Measurements from ENCODE around the gene MS4A13. TPM values are rescaled to one million over a fixed set of nuclear protein-coding genes. Genes with fewer than 3 reads are reported as not detected.

The MS4A13 gene
- total RNA-seq (not detected), polyA plus RNA-seq (not detected)
- long read RNA-seq, donor 1 = 0 reads
- long read RNA-seq, donor 2 = 0 reads

DNA sequence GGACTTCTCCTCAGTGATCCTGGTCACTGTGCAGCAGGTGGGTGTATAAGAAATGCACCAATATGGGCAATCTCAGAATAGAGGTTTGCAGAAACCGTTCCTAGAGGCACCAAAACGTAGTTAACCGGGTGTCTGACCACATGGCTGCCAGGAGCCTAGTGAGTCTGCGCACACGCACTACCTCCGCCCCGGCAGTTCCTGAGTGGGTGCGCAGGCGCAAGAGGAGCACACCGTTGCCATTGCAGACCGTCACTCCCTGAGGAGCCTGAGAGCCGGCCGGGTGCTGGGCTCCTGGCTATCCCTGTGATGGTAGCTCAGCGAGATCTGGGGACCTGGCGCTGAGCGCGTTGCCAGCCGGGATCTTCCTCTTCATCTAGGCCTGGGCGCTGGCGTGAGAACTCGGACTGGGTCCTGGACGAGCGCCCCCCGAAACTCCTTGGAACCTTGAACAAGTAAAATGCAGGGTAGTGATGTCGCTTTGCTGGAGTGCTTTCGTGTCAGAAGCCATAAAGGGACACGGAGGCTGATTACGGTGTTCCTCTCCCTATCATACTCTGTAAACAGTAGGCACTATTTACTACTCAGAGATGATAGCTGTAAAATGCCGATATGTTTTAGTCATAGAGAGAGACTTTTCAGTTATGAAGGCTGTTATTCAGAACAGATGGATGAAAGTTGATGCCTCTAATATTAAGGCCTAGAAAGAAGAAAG is at the start of gene MS4A13:
Gene MS4A13 (plus strand): TSS at position 249 of the 712 bp plus-strand sequence. CDS start 2,692 bp downstream, outside the sequence.
- 92 to 93% (median 93%) methylated on average over 29 of the region's 29 CpGs for WGBS, 3 donors
- H3K36me3 ChIP-seq (ENCODE audit: insufficient read depth in 1 of 2, low read depth in 1 of 2) = no peaks in the 10 kb centered on the region
- DNase-seq (no peak), ATAC-seq (no peak)
- H3K4me1 ChIP-seq = no peaks in the 10 kb centered on the region
- peaks cover 0 to 4% (median 0%) of the 10 kb centered on the region in 3 donors for H3K27me3 ChIP-seq (ENCODE audit: insufficient read depth in 3 of 3, low read length in 2 of 3)
- H3K27ac ChIP-seq = no peak within 1 kb of the TSS
- H3K4me3 ChIP-seq = no peak within 1 kb of the TSS
- intact Hi-C loops (cut with DNase I) = no loop called here
- no peaks in the 10 kb centered on the region for H3K9me3 ChIP-seq
- TF ChIP-seq, protein P1, sequence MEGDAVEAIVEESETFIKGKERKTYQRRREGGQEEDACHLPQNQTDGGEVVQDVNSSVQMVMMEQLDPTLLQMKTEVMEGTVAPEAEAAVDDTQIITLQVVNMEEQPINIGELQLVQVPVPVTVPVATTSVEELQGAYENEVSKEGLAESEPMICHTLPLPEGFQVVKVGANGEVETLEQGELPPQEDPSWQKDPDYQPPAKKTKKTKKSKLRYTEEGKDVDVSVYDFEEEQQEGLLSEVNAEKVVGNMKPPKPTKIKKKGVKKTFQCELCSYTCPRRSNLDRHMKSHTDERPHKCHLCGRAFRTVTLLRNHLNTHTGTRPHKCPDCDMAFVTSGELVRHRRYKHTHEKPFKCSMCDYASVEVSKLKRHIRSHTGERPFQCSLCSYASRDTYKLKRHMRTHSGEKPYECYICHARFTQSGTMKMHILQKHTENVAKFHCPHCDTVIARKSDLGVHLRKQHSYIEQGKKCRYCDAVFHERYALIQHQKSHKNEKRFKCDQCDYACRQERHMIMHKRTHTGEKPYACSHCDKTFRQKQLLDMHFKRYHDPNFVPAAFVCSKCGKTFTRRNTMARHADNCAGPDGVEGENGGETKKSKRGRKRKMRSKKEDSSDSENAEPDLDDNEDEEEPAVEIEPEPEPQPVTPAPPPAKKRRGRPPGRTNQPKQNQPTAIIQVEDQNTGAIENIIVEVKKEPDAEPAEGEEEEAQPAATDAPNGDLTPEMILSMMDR (IDR thresholded peaks at IDR 0.05) = no peak

- Histone ChIP-seq H3K27me3 (ENCODE audit: insufficient read depth in 3 of 3, low read length in 2 of 3) (no peaks in the 10 kb centered on the region), H3K9me3 (no peaks in the 10 kb centered on the region), H3K27ac (no peak overlapping the region), H3K36me3 (ENCODE audit: insufficient read depth in 1 of 2, low read depth in 1 of 2) (no peaks in the 10 kb centered on the region), H3K4me1 (no peaks in the 10 kb centered on the region), H3K4me3 (no peak overlapping the region)
- DNase-seq (no peak), ATAC-seq (no peak)
- WGBS, 3 donors = 55 to 64% (median 63%) methylated on average over 2 of the region's 2 CpGs
- TF ChIP-seq, protein P1 (IDR thresholded peaks at IDR 0.05) = no peak
- intact Hi-C loops (cut with DNase I) = no loop called here
These were observed 46.4 kb upstream of the MS4A13 start for GRCh38 chr11:60468829-60469228.

- no peak overlapping the region for H3K4me3 ChIP-seq
- no peaks in the 10 kb centered on the region for H3K27me3 ChIP-seq (ENCODE audit: insufficient read depth in 3 of 3, low read length in 2 of 3)
- 55 to 59% (median 58%) methylated on average over 2 of the region's 2 CpGs for WGBS, 3 donors
- TF ChIP-seq, protein P1 (IDR thresholded peaks at IDR 0.05) = no peak
- H3K27ac ChIP-seq = no peak overlapping the region
- no peaks in the 10 kb centered on the region for H3K9me3 ChIP-seq
- intact Hi-C loops (cut with DNase I) = no loop called here
- DNase-seq (no peak), ATAC-seq (no peak)
- no peaks in the 10 kb centered on the region for H3K4me1 ChIP-seq
- H3K36me3 ChIP-seq (ENCODE audit: insufficient read depth in 1 of 2, low read depth in 1 of 2) = no peaks in the 10 kb centered on the region
These were observed 45.5 kb upstream of the MS4A13 start for GRCh38 chr11:60469723-60470122.

- ATAC-seq = no peak
These were observed 38.2 kb upstream of the MS4A13 start for GRCh38 chr11:60477035-60477445.

More at GRCh38 chr11:60477035-60477445, 38.2 kb upstream of the MS4A13 start:
- intact Hi-C loops (cut with DNase I) = no loop called here
- Histone ChIP-seq H3K36me3 (ENCODE audit: insufficient read depth in 1 of 2, low read depth in 1 of 2) (no peaks in the 10 kb centered on the region), H3K4me3 (no peak overlapping the region), H3K4me1 (no peaks in the 10 kb centered on the region), H3K9me3 (no peaks in the 10 kb centered on the region), H3K27ac (no peak overlapping the region), H3K27me3 (ENCODE audit: insufficient read depth in 3 of 3, low read length in 2 of 3) (peaks cover 0 to 2% (median 0%) of the 10 kb centered on the region in 3 donors)
- DNase-seq = no peak
- WGBS, 3 donors = 69 to 77% (median 76%) methylated on average over 6 of the region's 6 CpGs
- TF ChIP-seq, protein P1 (IDR thresholded peaks at IDR 0.05) = no peak
